MCF 10A (cell line): ENCODE results near the gene EXTL1. TPM values are rescaled to one million over a fixed set of nuclear protein-coding genes. Genes with fewer than 3 reads are reported as not detected.

Experiments
- BruUV-seq: library from RNA; stranded (reverse); fragments of 400-500 nt; replicated peaks from 2 replicates; lab custom pipeline; 2021; lab: Mats Ljungman, UMichigan
- CTCF ChIA-PET: fragments of 300-600 bp; sonication (Branson Sonifier 250); formaldehyde crosslinking; extraction: SDS; loops from one replicate; lab custom pipeline; 2021; ENCODE audit warnings: antibody characterized with exemption, inconsistent platforms; lab: Yijun Ruan, JAX
- POLR2A ChIA-PET: fragments of 300-600, 350-650 bp; sonication (Branson Sonifier 250); formaldehyde crosslinking; extraction: SDS; loops from one replicate; lab custom pipeline; 2020; ENCODE audit warnings: antibody characterized with exemption, inconsistent platforms; lab: Yijun Ruan, JAX
- DNase-seq: peaks from one replicate; pipeline ENCODE4 v3.0.0-alpha.2; 2018; ENCODE audit not compliant: unreplicated experiment
- H3K27ac Mint-ChIP-seq: one replicate; pipeline ENCODE4 v1.8.0; 2022; ENCODE audit warnings: mild to moderate bottlenecking, low read depth, mixed read lengths; ENCODE audit not compliant: unreplicated experiment
- H3K27me3 Mint-ChIP-seq: one replicate; pipeline ENCODE4 v1.8.0; 2022; ENCODE audit warnings: mixed read lengths; ENCODE audit not compliant: insufficient read depth, unreplicated experiment
- H3K36me3 Mint-ChIP-seq: one replicate; pipeline ENCODE4 v1.8.0; 2022; ENCODE audit warnings: mild to moderate bottlenecking, moderate library complexity, mixed read lengths; ENCODE audit not compliant: insufficient read depth, unreplicated experiment
- H3K4me1 Mint-ChIP-seq: one replicate; pipeline ENCODE4 v1.8.0; 2022; ENCODE audit warnings: mixed read lengths; ENCODE audit not compliant: insufficient read depth, unreplicated experiment
- H3K4me3 Mint-ChIP-seq: one replicate; pipeline ENCODE4 v1.8.0; 2022; ENCODE audit warnings: mild to moderate bottlenecking, moderate library complexity, mixed read lengths; ENCODE audit not compliant: unreplicated experiment
- H3K9me3 Mint-ChIP-seq: one replicate; pipeline ENCODE4 v1.8.0; 2022; ENCODE audit warnings: mixed read lengths; ENCODE audit not compliant: unreplicated experiment
- intact Hi-C: fragments of 100-400 bp; cut with micrococcal nuclease; formaldehyde crosslinking; loops from 2 replicates; pipeline ENCODE4 v1.14.1; 2022
- total RNA-seq: library from RNA; stranded (reverse); gene quantifications from 2 replicates; pipeline ENCODE4 v1.2.3, GENCODE V29; 2022
- TF ChIP-seq, protein P1 (sequence below): fragments of 200-600 bp; IDR thresholded peaks from one replicate; pipeline ENCODE4 v1.8.0; 2022; ENCODE audit warnings: antibody characterized with exemption, mild to moderate bottlenecking; ENCODE audit not compliant: unreplicated experiment

EXTL1 gene
- total RNA-seq, 1 experiment from 2014 or later, result not detected

DNA sequence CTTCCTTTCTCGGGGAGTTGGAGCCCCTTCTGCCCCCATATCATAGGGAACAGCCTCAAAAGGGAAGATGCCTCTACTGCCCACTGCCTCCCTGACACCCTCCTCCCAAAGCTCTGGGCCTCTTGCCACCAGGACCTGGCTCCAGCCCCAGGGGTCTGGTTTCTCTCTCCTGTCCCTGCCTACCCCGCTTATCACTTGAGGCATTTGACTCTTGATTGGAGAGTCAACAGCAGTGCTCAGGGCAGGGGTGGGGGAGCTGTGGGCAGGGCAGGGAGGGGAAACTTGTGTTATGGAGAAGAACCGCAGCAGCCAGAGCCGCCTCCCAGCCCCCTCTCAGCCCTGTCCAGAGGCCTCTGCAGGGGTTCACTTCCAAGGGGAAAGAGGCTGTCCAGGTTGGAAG lies 45.3 kb downstream of the EXTL1 start:
- no TSS peak for BruUV-seq
- Mint-ChIP-seq H3K27ac (no peak overlapping the region), H3K9me3 (no peaks in the 10 kb centered on the region), H3K4me3 (no peak overlapping the region), H3K4me1 (no peaks in the 10 kb centered on the region), H3K27me3 (peaks cover 17% of the 10 kb centered on the region), H3K36me3 (no peaks in the 10 kb centered on the region)
- DNase-seq, result no peak
- ChIA-PET CTCF (interaction anchor here (0.6 kb wide), 1 partner anchor 18 kb away, joined by 3 read pairs; no protein-coding TSS in a partner anchor), POLR2A (no interaction called here)
- intact Hi-C loops, result no loop called here
- TF ChIP-seq, protein P1, sequence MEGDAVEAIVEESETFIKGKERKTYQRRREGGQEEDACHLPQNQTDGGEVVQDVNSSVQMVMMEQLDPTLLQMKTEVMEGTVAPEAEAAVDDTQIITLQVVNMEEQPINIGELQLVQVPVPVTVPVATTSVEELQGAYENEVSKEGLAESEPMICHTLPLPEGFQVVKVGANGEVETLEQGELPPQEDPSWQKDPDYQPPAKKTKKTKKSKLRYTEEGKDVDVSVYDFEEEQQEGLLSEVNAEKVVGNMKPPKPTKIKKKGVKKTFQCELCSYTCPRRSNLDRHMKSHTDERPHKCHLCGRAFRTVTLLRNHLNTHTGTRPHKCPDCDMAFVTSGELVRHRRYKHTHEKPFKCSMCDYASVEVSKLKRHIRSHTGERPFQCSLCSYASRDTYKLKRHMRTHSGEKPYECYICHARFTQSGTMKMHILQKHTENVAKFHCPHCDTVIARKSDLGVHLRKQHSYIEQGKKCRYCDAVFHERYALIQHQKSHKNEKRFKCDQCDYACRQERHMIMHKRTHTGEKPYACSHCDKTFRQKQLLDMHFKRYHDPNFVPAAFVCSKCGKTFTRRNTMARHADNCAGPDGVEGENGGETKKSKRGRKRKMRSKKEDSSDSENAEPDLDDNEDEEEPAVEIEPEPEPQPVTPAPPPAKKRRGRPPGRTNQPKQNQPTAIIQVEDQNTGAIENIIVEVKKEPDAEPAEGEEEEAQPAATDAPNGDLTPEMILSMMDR, result no peak

DNA sequence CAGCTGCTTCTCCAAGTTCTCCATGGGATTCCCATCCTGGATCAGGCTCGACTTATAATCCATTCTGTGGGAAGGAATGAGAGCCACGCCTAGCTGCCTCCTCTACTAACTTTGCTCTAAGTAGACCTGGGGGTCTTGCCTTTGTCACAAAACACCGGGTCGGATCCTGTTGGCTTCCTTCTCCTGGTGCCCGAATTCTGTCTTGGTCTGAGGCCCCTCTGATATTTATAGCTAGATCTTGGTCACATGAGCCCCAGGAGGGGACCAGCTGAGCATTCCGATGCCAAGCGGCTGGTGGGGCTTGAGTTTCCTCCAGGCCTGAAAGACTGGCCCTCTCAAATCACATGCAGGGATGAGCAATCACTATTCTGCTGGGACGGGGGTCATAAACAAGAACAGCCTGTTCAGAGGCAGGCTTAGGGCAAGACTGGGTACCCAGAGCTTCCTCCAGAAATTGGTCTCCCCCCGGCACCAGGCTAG lies 45.9 kb downstream of the EXTL1 start, which contains the start of gene TRIM63:
TSS of gene TRIM63 (minus strand) at position 199 of the 480 bp plus-strand sequence. CDS start at position 63, 136 bp downstream.
- Mint-ChIP-seq H3K9me3 (no peaks in the 10 kb centered on the region), H3K36me3 (no peaks in the 10 kb centered on the region), H3K27me3 (peaks cover 23% of the 10 kb centered on the region), H3K4me1 (no peaks in the 10 kb centered on the region), H3K27ac (no peak within 1 kb of the TSS), H3K4me3 (no peak within 1 kb of the TSS)
- CTCF ChIA-PET, result no interaction called here
- POLR2A ChIA-PET, result interaction anchor here (0.8 kb wide), 1 partner anchor 180 kb away, joined by 3 read pairs; no protein-coding TSS in a partner anchor
- no peak for DNase-seq
- BruUV-seq, result no TSS peak
- TF ChIP-seq, protein P1, result no peak
- intact Hi-C loops, result no loop called here

DNA sequence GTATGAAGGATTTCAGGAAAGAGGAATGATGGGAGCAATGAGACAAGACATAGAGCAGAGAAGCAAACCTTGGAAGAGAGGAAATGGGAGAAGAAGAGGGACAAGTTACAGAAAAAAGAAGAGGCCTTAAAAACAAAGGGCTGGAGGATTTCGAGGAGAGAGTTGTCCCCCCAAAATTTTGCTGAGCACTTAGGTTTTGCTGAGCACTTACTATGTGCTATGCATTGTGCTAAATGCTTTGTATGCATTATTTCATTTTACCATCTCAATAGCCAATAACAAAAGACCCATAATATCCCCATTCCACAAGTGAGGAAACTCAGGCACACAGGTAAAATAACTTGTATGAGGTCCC lies 48.3 kb downstream of the EXTL1 start:
- DNase-seq, result no peak
- intact Hi-C loops, result no loop called here
- H3K27me3 Mint-ChIP-seq, result peaks cover 42% of the 10 kb centered on the region
- ChIA-PET POLR2A (no interaction called here), CTCF (interaction anchor here (1.0 to 1.5 kb wide), 3 partner anchors 34 to 59 kb away, joined by 3 read pairs; no protein-coding TSS in a partner anchor)
- BruUV-seq, result no TSS peak
- no peaks in the 10 kb centered on the region for H3K9me3 Mint-ChIP-seq
- TF ChIP-seq, protein P1, result no peak
- no peaks in the 10 kb centered on the region for H3K36me3 Mint-ChIP-seq
- no peak overlapping the region for H3K4me3 Mint-ChIP-seq
- H3K4me1 Mint-ChIP-seq, result no peaks in the 10 kb centered on the region
- no peak overlapping the region for H3K27ac Mint-ChIP-seq

DNA sequence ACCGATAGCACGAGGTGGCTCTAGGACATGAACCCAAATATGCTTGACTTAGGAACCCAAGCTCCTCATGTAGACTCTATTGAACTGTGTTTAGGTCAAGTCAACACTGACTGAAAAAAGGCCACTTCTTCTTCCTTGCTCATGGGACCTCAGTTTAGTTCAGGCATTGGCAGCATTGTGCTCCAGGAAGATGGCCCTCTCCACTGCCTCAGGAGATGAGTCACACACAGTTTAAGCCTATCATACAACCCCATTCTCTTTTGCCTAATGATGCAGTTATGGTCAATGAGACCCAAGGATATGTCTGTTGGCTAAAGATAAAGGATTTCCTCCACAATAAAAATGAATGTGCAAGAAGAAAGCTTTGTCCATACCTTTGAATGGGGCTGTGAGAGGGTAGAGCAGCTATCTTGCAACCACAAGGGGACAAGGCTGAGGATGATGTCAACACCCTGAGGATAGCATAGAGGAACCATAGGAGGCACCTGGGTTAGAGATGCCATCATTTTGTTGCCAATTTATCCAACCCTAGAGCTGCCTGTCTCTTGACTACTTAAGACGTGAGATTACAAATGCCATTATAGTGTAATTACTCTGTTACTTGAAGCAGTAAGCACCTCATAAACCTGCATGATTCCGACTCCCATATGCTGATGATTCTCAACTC lies 48.9 kb downstream of the EXTL1 start:
- Mint-ChIP-seq H3K4me3 (no peak overlapping the region), H3K36me3 (no peaks in the 10 kb centered on the region), H3K27ac (no peak overlapping the region), H3K4me1 (no peaks in the 10 kb centered on the region), H3K27me3 (peaks cover 42% of the 10 kb centered on the region), H3K9me3 (no peaks in the 10 kb centered on the region)
- no peak for DNase-seq
- CTCF ChIA-PET, result interaction anchor here (1.0 to 1.5 kb wide), 3 partner anchors 34 to 58 kb away, joined by 3 read pairs; no protein-coding TSS in a partner anchor
- no TSS peak for BruUV-seq
- intact Hi-C loops, result no loop called here
- TF ChIP-seq, protein P1, result no peak
- POLR2A ChIA-PET, result no interaction called here
